SKM-1 (cell line): ENCODE data around the gene TNFRSF8.

Experiments used
- DNase-seq: peaks from one replicate; lab custom pipeline; 2025; ENCODE audit not compliant: unreplicated experiment; lab: John Stamatoyannopoulos, UW

The TNFRSF8 gene

GRCh38 chr1:12185918-12186678, 123.0 kb downstream of the TNFRSF8 start:
- no peak for DNase-seq

GRCh38 chr1:12186679-12186985, 123.5 kb downstream of the TNFRSF8 start:
- DNase-seq: no peak

DNA sequence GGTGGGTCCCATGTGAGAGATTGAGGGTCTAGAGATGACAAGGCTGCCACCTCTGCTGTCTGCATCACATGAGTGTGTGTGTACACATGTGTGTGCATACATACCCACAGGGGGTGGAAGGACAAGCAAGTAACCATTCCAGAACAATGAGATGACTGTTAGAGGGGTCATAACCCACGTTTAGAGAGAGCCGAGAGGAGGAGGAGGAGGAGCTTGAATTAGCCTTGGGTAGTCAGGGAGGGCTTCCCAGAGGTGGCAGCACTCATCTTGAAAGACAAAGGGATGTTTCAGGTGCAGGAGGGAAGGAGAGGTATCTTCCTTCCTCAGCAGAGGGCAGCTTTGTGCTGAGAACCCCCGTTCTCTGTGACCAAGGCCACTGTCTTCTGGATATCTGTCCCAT, 125.0 kb downstream of the TNFRSF8 start:
- no peak for DNase-seq

DNA sequence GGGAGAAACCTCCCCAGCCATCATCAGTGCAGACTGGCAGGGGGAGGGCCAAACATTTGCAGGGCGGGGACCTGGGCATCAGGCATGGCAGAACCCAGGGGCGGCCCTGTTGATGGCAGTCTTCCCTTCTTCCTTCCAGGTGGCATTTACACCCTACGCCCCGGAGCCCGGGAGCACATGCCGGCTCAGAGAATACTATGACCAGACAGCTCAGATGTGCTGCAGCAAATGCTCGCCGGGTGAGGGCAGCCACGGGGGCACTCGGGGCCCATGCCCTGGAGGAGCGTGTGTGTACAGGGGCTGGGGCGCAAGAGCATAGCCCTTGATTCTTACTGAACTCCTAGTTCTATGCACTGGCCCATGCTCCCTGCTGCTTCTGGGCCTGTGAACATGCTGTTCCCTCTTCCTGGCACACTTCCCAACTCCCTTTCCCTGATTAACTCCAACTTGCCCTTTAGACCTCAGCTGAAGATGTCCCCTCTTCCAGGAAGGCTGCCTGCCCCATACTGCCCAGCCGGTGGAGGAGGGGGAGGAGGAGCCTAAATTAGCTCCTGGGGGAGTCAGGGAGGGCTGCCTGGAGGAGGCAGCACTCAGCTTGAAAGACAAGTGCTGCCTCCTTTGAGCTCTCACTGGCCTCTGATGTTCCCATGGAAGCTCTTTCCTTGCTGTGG, 125.7 kb downstream of the TNFRSF8 start:
- DNase-seq: no peak

DNA sequence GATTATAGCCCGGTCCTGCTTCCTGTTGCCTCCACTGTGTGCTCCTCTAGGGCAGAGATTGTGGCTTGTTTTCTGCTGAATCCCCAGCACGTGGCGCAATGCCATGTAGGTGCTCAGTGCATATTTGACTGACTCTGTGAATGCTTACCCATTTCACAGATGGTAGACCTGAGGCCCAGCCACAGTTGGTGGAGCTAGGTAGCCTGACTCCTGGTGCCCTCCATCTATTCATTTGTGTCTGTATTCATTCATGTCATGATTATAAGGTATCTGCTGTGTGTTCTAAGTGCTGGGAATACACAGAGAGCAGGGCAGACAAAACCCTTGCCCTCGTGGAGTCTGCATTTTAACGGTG, 126.2 kb downstream of the TNFRSF8 start:
- no peak for DNase-seq

- no peak for DNase-seq
Observed at GRCh38 chr1:12191242-12192032, 128.3 kb downstream of the TNFRSF8 start.
